HG03159 (cell line): Measurements from ENCODE around the gene OR2H1.
"Not testable (repeated sequence)": the region's sequence is repeated elsewhere in the genome, so short reads cannot be mapped to it uniquely, and the experiment has no call there.

Experiments
- ATAC-seq: cut with Tn5 transposase; IDR thresholded peaks from one replicate; pipeline ENCODE4 v1.9.1; 2021; ENCODE audit warnings: mild to moderate bottlenecking, moderate library complexity; ENCODE audit not compliant: unreplicated experiment

Gene OR2H1

GRCh38 chr6:29456971-29457370 is at the start of gene OR2H1, which contains the start of gene OR11A1:
OR2H1 (plus strand) TSS chr6:29457155; CDS start chr6:29461770, 4,615 bp downstream.
OR11A1 (minus strand) TSS chr6:29457071; CDS start chr6:29427641, 29,430 bp downstream.
- no peak for ATAC-seq

GRCh38 chr6:29414588-29414987 is 42.4 kb upstream of the OR2H1 start, which contains the start of gene OR12D1:
OR12D1 (plus strand) TSS chr6:29414928.
- ATAC-seq, result no peak

- ATAC-seq, result no peak
Observed at GRCh38 chr6:29419516-29419915, 37.4 kb upstream of the OR2H1 start.

- no peak for ATAC-seq
Observed at GRCh38 chr6:29424168-29424567, 32.8 kb upstream of the OR2H1 start.

- ATAC-seq, result no peak
Observed at GRCh38 chr6:29424575-29424974, 32.4 kb upstream of the OR2H1 start.

- ATAC-seq, result no peak
Observed at GRCh38 chr6:29425075-29425474, 31.9 kb upstream of the OR2H1 start.

- ATAC-seq, result no peak
Observed at GRCh38 chr6:29426654-29427053, 30.3 kb upstream of the OR2H1 start.

GRCh38 chr6:29436730-29437129 is 20.2 kb upstream of the OR2H1 start:
- ATAC-seq, result not testable (repeated sequence)

GRCh38 chr6:29439006-29439405 is 17.9 kb upstream of the OR2H1 start, which contains the start of gene OR10C1:
OR10C1 (plus strand) TSS chr6:29439306; CDS start chr6:29440016, 710 bp downstream.
- no peak for ATAC-seq

- no peak for ATAC-seq
Observed at GRCh38 chr6:29442719-29443118, 14.2 kb upstream of the OR2H1 start.

- ATAC-seq, result not testable (repeated sequence)
Observed at GRCh38 chr6:29444031-29444430, 12.9 kb upstream of the OR2H1 start.

- ATAC-seq, result no peak
Observed at GRCh38 chr6:29447670-29448069, 9.3 kb upstream of the OR2H1 start.

GRCh38 chr6:29451471-29452193 is 5.3 kb upstream of the OR2H1 start:
- no peak for ATAC-seq

GRCh38 chr6:29461021-29461814 is 4.3 kb downstream of the OR2H1 start:
- no peak for ATAC-seq

GRCh38 chr6:29462022-29462421 is 5.1 kb downstream of the OR2H1 start:
- ATAC-seq, result no peak

- no peak for ATAC-seq
Observed at GRCh38 chr6:29465279-29465678, 8.3 kb downstream of the OR2H1 start.

- no peak for ATAC-seq
Observed at GRCh38 chr6:29465801-29466200, 8.8 kb downstream of the OR2H1 start.

- no peak for ATAC-seq
Observed at GRCh38 chr6:29466241-29466640, 9.3 kb downstream of the OR2H1 start.

GRCh38 chr6:29474996-29475395 is 18.0 kb downstream of the OR2H1 start:
- ATAC-seq, result no peak

GRCh38 chr6:29477923-29478450 is 21.0 kb downstream of the OR2H1 start:
- ATAC-seq, result no peak

- ATAC-seq, result no peak
Observed at GRCh38 chr6:29478740-29479139, 21.8 kb downstream of the OR2H1 start.

- ATAC-seq, result no peak
Observed at GRCh38 chr6:29479560-29479959, 22.6 kb downstream of the OR2H1 start.
